ENCODE data around the gene ALK.

ALK gene

DNA sequence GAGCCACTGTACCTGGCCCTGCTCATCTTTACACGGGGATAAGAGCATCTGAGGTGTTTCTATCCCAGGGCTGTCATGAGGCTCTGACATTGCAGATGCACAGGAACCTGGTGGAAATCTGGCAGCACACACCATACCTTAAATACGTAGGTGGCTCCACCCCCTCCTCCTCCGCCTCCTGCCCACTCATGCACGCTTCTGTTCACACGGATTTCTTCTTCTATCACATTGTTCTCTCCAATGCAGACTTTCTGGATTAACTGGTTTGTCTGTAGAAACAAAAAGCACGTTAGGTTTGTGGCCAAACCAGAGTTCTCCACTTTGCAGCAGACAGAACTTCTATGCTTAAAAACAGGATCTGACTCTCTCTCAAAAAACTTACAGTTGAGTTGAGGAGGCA is 688.0 kb downstream of the ALK start:
- H3K4me3 ChIP-seq, result no peak overlapping the region
- TF ChIP-seq, protein P1, sequence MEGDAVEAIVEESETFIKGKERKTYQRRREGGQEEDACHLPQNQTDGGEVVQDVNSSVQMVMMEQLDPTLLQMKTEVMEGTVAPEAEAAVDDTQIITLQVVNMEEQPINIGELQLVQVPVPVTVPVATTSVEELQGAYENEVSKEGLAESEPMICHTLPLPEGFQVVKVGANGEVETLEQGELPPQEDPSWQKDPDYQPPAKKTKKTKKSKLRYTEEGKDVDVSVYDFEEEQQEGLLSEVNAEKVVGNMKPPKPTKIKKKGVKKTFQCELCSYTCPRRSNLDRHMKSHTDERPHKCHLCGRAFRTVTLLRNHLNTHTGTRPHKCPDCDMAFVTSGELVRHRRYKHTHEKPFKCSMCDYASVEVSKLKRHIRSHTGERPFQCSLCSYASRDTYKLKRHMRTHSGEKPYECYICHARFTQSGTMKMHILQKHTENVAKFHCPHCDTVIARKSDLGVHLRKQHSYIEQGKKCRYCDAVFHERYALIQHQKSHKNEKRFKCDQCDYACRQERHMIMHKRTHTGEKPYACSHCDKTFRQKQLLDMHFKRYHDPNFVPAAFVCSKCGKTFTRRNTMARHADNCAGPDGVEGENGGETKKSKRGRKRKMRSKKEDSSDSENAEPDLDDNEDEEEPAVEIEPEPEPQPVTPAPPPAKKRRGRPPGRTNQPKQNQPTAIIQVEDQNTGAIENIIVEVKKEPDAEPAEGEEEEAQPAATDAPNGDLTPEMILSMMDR (IDR thresholded peaks at IDR 0.05), result no peak
- DNase-seq (ENCODE audit: low spot score), result no peak
- no peak overlapping the region for H3K27ac ChIP-seq

GRCh38 chr2:29232041-29232440 is 689.3 kb downstream of the ALK start:
- TF ChIP-seq, protein P1 (IDR thresholded peaks at IDR 0.05), result no peak
- Histone ChIP-seq H3K4me3 (no peak overlapping the region), H3K27ac (no peak overlapping the region)
- DNase-seq (ENCODE audit: low spot score), result no peak

- no peak for DNase-seq (ENCODE audit: low spot score)
- Histone ChIP-seq H3K27ac (no peak overlapping the region), H3K4me3 (no peak overlapping the region)
- TF ChIP-seq, protein P1 (IDR thresholded peaks at IDR 0.05), result no peak
These were observed 691.7 kb downstream of the ALK start for GRCh38 chr2:29229640-29230039.

- TF ChIP-seq, protein P1 (IDR thresholded peaks at IDR 0.05), result no peak
- no peak overlapping the region for H3K27ac ChIP-seq
- no peak overlapping the region for H3K4me3 ChIP-seq
- no peak for DNase-seq (ENCODE audit: low spot score)
These were observed 692.4 kb downstream of the ALK start for GRCh38 chr2:29228947-29229346.

GRCh38 chr2:29227935-29228675 is 693.3 kb downstream of the ALK start:
- no peak for DNase-seq (ENCODE audit: low spot score)
- H3K4me3 ChIP-seq, result no peak overlapping the region
- no peak overlapping the region for H3K27ac ChIP-seq
- TF ChIP-seq, protein P1 (IDR thresholded peaks at IDR 0.05), result no peak

DNA sequence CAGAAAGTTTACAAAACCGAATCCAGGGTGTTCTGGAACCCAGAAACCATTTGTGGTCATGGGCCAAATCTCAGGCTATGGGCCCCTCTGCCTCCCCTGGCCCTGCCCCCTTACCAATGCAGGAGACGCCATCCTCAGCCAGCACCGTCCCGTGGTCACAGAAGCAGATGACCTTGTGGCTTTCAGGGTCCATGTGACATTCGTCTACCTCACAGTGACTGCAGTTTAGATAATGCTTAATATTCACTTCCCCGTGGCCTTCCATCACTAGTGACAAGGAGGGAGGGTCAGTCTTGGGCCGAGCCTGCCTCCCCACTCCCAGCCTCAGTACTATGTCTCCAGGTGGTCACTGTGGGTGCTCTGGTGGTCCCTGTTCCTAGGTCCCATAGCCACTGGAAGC is 694.6 kb downstream of the ALK start:
- H3K4me3 ChIP-seq, result no peak overlapping the region
- TF ChIP-seq, protein P1 (IDR thresholded peaks at IDR 0.05), result no peak
- no peak overlapping the region for H3K27ac ChIP-seq
- no peak for DNase-seq (ENCODE audit: low spot score)

- Histone ChIP-seq H3K4me3 (no peak overlapping the region), H3K27ac (no peak overlapping the region)
- TF ChIP-seq, protein P1 (IDR thresholded peaks at IDR 0.05), result no peak
- DNase-seq (ENCODE audit: low spot score), result no peak
These were observed 695.0 kb downstream of the ALK start for GRCh38 chr2:29226375-29226774.
